WI38 (cell line): ENCODE measurements around the gene MRPS2.
"Not testable (repeated sequence)": the region's sequence is repeated elsewhere in the genome, so short reads cannot be mapped to it uniquely, and the experiment has no call there.

Experiments used
- H3K4me3 ChIP-seq: 2 replicates; pipeline ENCODE4 v1.5.1; 2011; ENCODE audit warnings: low read depth, mild to moderate bottlenecking, control low read depth, low read length
- CTCF ChIP-seq: IDR thresholded peaks from 2 replicates; pipeline ENCODE4 v1.5.1; 2012; ENCODE audit warnings: low read depth, mild to moderate bottlenecking, control low read depth, low read length

MRPS2 gene

DNA sequence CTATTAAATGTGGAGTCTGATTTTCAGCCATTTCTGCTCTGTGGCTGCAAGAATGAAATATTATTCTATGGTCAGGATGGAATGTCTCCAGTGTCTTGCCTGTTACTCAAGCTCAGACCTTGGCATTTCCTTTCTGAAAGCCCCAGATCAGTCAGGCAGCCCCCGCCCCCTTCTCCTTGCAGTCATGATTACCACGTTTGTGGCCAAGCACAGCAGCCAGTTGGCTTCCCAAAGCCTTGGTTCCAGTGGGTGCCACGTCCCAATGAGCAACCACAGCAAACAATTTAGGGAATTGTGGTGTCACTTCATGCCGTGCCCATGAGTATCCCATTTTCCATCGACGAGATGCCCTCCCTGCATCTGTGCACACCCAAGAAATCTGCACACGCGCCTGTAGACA, 35.7 kb downstream of the MRPS2 start:
- no peak for TF ChIP-seq CTCF
- no peak overlapping the region for H3K4me3 ChIP-seq

- not testable (repeated sequence) for H3K4me3 ChIP-seq
These were observed 42.9 kb downstream of the MRPS2 start for GRCh38 chr9:135543262-135543894.

DNA sequence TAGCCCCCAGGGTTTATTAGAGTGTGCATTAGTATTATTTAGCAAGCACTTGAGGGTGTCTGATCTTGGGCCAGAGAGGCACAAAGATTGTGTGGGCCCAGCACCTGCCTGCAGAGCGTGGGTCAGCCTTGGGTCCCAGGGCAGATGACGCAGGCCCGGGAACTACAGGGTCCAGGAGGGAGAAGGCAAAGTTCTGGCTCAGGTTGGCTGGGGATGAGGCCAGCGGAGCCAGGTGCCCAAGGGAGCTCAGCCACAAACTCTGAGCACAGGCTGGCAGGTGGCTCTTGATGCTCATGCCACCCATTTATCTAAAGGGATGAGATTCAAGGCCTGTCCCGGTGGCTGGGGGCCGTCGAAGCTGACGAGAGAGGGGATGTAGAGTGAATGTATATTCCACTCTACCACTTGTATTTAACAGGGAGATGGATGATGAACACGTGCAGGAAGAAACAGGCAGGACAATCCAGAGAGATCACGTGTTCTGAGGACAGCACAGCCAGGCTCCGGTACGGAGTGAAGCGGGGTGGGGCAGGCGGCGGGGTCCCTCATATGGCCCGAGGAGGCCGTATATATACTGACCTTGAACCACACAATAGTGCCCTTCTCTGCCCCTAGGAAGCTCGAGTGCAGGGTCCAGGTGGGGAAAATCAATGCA, 44.6 kb downstream of the MRPS2 start:
- H3K4me3 ChIP-seq: no peak overlapping the region
- no peak for TF ChIP-seq CTCF

- not testable (repeated sequence) for H3K4me3 ChIP-seq
These were observed 45.2 kb downstream of the MRPS2 start, which contains the start of gene OBP2A for GRCh38 chr9:135545646-135546176. OBP2A (plus strand) TSS chr9:135546126; CDS start chr9:135546181, 55 bp downstream.

- H3K4me3 ChIP-seq: not testable (repeated sequence)
These were observed 46.5 kb downstream of the MRPS2 start for GRCh38 chr9:135546792-135547617.

- H3K4me3 ChIP-seq: no peak overlapping the region
- no peak for TF ChIP-seq CTCF
These were observed 47.6 kb downstream of the MRPS2 start for GRCh38 chr9:135547756-135548736.

GRCh38 chr9:135549478-135550343, 49.2 kb downstream of the MRPS2 start:
- H3K4me3 ChIP-seq: not testable (repeated sequence)

DNA sequence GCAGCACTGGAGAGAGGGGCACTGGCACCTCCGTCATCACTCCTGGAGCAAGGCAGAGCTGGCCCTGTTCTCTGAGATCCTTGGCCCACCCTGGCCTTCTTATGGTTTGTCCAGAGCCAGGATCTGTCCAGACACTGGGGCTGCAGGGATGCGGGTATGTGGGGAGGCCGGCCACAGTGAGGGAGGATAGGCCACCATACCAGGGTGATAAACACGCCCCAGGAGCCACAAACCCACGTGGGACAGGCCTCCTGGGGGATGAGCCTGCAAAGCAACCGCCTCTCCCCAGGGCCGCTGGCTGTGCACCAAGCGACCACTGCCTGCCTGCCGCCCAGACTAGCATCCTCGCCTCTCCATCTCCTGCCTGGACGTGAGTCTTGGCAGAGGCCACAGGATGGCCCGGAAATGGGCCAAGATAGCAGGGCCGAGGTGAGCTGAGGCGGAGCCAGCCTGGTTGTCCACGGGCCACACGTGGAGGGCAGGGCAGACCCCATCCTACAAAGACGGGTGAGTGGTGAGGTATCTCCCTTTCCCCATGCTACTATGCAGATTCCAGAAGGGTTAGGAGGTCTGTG, 49.9 kb downstream of the MRPS2 start:
- TF ChIP-seq CTCF: no peak
- no peak overlapping the region for H3K4me3 ChIP-seq
